SU-DHL-6 (cell line): Measurements from ENCODE around the gene DOCK11.

ENCODE experiments used
- H2AFZ ChIP-seq: fragments of 200-600 bp; sonication (generic); 2 replicates; pipeline ENCODE4 v1.6.1; 2014; ENCODE audit warnings: low read depth, mild to moderate bottlenecking, moderate library complexity, mixed read lengths, antibody characterized with exemption, low read length; ENCODE audit not compliant: severe bottlenecking
- H3F3A ChIP-seq: fragments of 200-600 bp; shearing (Covaris generic); 2 replicates; pipeline ENCODE4 v1.6.0; 2016; ENCODE audit warnings: antibody characterized with exemption, mild to moderate bottlenecking; ENCODE audit not compliant: insufficient read depth
- H3K27ac ChIP-seq: fragments of 200-600 bp; sonication (generic); 2 replicates; pipeline ENCODE4 v1.5.1; 2016; ENCODE audit warnings: low read depth, mild to moderate bottlenecking, low read length, moderate library complexity, mixed read lengths
- H3K27me3 ChIP-seq: fragments of 200-600 bp; sonication (generic), shearing (Covaris generic); 2 replicates; pipeline ENCODE4 v1.6.0; 2014; ENCODE audit warnings: mild to moderate bottlenecking, low read length
- H3K36me3 ChIP-seq: fragments of 200-600 bp; sonication (generic); 2 replicates; pipeline ENCODE4 v1.6.1; 2014; ENCODE audit warnings: mild to moderate bottlenecking, low read length, mixed read lengths
- H3K4me2 ChIP-seq: fragments of 300-600, 200-600 bp; shearing (Covaris generic), sonication (generic); 2 replicates; pipeline ENCODE4 v1.6.0; 2014; ENCODE audit warnings: low read length, low read depth, mild to moderate bottlenecking; ENCODE audit not compliant: poor library complexity, severe bottlenecking
- H3K4me3 ChIP-seq: fragments of 200-600 bp; sonication (generic); 2 replicates; pipeline ENCODE4 v1.5.1; 2014; ENCODE audit warnings: antibody characterized with exemption, low read length, mild to moderate bottlenecking, mixed read lengths; ENCODE audit not compliant: insufficient read depth, poor library complexity, severe bottlenecking
- H3K79me2 ChIP-seq: fragments of 200-600 bp; sonication (generic); 2 replicates; pipeline ENCODE4 v1.6.1; 2014; ENCODE audit warnings: mild to moderate bottlenecking, low read length, moderate library complexity; ENCODE audit not compliant: insufficient read depth
- H3K9ac ChIP-seq: fragments of 200-600 bp; sonication (generic); 2 replicates; pipeline ENCODE4 v1.7.0; 2014; ENCODE audit warnings: mild to moderate bottlenecking, low read length
- H3K9me2 ChIP-seq: fragments of 200-600 bp; sonication (generic); replicated peaks from 2 replicates; pipeline ENCODE4 v1.6.1; 2014; ENCODE audit warnings: low read length; ENCODE audit not compliant: insufficient read depth
- H3K9me3 ChIP-seq: fragments of 200-600 bp; sonication (generic); 2 replicates; pipeline ENCODE4 v1.6.1; 2014; ENCODE audit warnings: low read length, mixed read lengths; ENCODE audit not compliant: insufficient read depth
- H4K20me1 ChIP-seq: fragments of 200-600 bp; sonication (generic); 2 replicates; pipeline ENCODE4 v1.6.1; 2014; ENCODE audit warnings: low read depth, mild to moderate bottlenecking, antibody characterized with exemption, low read length, moderate library complexity, mixed read lengths
- CTCF ChIP-seq: fragments of 200-600 bp; sonication (generic); IDR thresholded peaks from one replicate; pipeline ENCODE4 v1.5.1; 2017; ENCODE audit warnings: antibody characterized with exemption, mild to moderate bottlenecking, low read length, moderate library complexity; ENCODE audit not compliant: insufficient read depth, poor library complexity, severe bottlenecking
- EZH2phosphoT487 ChIP-seq: fragments of 200-600 bp; sonication (generic), shearing (Covaris generic); conservative IDR thresholded peaks from 2 replicates; pipeline ENCODE4 v1.6.1; 2018; ENCODE audit warnings: mild to moderate bottlenecking, antibody characterized with exemption, low read length, moderate library complexity, mixed read lengths

DOCK11 gene

DNA sequence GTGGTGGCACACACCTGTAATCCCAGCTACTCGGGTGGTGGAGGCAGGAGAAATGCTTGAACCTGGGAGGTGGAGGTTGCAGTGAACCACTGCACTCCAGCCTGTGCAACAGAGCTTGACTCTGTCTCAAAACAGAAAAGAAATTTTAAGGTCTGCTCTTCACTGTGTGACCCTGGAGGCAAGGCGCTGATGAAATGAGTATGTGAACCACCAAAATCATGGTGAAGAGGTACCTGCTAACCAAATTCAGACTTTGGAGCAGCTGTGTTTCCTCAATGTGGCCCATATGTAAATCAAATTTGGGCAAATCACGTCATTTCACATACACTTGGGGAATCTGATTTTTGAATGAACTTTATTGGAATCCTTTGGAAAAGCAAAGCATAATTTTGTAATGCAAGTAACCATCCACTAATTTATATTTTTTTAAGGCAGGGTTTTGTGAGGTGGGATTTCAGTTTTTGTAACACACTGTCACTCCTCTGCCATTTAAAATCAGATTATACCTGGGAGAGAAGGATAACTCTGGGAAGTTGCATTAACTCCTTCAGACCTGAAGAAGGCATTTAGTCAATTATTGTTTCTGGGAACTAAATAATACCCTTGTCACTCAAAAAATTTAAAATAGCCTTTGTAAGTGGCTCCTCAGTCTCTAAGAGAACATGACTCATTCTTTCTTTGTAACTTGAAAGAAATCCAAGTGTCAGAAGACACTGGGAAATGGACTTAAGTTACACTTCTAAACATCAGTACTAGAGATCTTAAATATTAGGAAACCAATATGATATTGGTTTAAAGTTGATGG, 24.0 kb downstream of the DOCK11 start:
- Histone ChIP-seq H2AFZ (no peak overlapping the region), H3K4me3 (no peak overlapping the region), H3K9me3 (no peaks in the 10 kb centered on the region), H4K20me1 (no peaks in the 10 kb centered on the region), H3K79me2 (no peaks in the 10 kb centered on the region), H3K27ac (no peak overlapping the region), H3F3A (no peaks in the 10 kb centered on the region), H3K9ac (no peak overlapping the region), H3K27me3 (no peaks in the 10 kb centered on the region), H3K36me3 (no peaks in the 10 kb centered on the region), H3K9me2 (no peaks in the 10 kb centered on the region), H3K4me2 (no peak overlapping the region)
- TF ChIP-seq EZH2phosphoT487 (no peak), CTCF (no peak)

DNA sequence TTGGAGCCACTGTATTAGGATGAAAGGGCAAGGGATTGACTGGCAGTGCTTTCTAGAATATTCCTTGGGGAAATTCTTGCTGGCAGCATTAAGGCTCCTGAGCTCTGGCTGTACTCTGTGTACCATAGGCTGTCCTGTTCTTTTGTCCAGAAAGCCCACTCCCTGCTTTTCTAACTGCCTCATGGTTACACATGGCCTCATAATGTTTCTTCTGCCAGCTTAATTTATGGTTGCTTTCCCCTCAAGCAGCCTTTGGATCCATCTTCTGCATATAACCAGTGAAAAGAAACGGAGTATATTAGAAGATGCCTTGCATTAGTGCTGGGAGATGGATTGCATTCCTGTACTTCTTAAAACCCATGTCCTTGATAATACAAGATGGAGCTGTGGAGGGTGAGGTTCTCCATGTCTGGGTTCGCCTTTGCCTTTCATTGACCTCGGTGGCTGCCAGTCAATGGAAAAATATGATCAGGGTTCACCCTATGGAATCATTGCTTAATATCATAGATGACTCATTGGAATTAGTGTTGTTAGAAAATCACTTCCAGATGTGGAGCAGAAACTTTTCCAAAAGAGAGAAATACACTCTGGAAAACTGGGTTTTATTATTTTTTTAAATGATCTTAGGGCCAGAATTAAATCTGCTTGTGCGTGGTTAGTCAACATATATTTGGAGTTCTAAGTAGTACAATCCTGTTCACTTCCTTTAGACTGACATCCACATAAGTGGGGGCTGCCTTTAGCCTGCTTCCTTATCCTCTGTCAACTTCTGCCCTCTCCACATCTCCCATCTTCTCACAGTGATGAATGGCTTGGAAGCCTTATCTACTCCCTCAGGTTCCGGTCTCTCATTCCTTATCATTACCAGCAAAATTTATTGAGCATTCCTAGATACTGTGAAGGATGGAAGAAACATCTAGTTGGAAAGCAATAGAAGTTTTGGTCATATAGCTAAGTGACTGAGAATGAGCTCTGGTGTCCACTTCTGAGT, 24.9 kb downstream of the DOCK11 start:
- Histone ChIP-seq H3K27me3 (no peaks in the 10 kb centered on the region), H3K9ac (no peak overlapping the region), H3F3A (no peaks in the 10 kb centered on the region), H3K79me2 (no peaks in the 10 kb centered on the region), H3K27ac (no peak overlapping the region), H3K9me2 (no peaks in the 10 kb centered on the region), H2AFZ (no peak overlapping the region), H3K4me2 (no peak overlapping the region), H4K20me1 (no peaks in the 10 kb centered on the region), H3K4me3 (no peak overlapping the region), H3K9me3 (no peaks in the 10 kb centered on the region), H3K36me3 (no peaks in the 10 kb centered on the region)
- TF ChIP-seq EZH2phosphoT487 (no peak), CTCF (no peak)

DNA sequence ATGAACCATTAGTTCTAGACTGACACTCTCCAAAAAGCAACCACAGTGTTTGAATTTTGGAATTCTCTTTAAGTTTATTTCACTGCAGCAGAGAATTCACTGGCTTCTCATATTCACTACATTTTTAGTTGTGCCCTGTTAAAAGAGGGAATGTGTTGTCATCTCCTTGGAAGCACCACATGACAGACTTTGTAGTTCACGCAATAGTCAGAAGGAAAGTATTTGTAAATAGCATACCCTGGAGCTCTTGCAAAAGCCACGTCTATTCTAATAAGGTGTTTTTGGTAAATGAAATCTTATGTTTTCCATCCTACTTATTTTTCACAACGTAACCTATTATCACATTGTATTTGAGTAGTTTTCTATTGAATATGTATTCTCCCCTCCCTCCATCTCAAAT, 25.8 kb downstream of the DOCK11 start:
- Histone ChIP-seq H3K9ac (no peak overlapping the region), H3F3A (no peaks in the 10 kb centered on the region), H3K27me3 (no peaks in the 10 kb centered on the region), H3K9me3 (no peaks in the 10 kb centered on the region), H3K4me3 (no peak overlapping the region), H4K20me1 (no peaks in the 10 kb centered on the region), H3K9me2 (no peaks in the 10 kb centered on the region), H2AFZ (no peak overlapping the region), H3K27ac (no peak overlapping the region), H3K36me3 (no peaks in the 10 kb centered on the region), H3K4me2 (no peak overlapping the region), H3K79me2 (no peaks in the 10 kb centered on the region)
- TF ChIP-seq CTCF, result no peak
- no peak for TF ChIP-seq EZH2phosphoT487
